ENCODE data around the gene POLRMT.
A peak's percentile ranks its signal among the peaks of the same experiment; 100 is the strongest.
"Not testable (repeated sequence)": the region's sequence is repeated elsewhere in the genome, so short reads cannot be mapped to it uniquely, and the experiment has no call there.

Gene POLRMT

GRCh38 chr19:633068-633785, at the start of gene POLRMT:
Gene POLRMT, minus strand, starts transcription at chr19:633537. Its CDS starts 25 bp downstream, at chr19:633512.
- DNase-seq, result peak; percentile 98 to 99

GRCh38 chr19:682678-683320, 49.5 kb upstream of the POLRMT start:
- DNase-seq, result no peak

- no peak for DNase-seq
These were observed 48.0 kb upstream of the POLRMT start for GRCh38 chr19:681029-682019.

- peak; percentile 86 to 94 for DNase-seq
These were observed 47.1 kb upstream of the POLRMT start for GRCh38 chr19:680287-681028.

GRCh38 chr19:679418-680286, 46.3 kb upstream of the POLRMT start:
- DNase-seq, result peak in 1 of 2 experiments; percentile 35

- DNase-seq, result no peak
These were observed 45.6 kb upstream of the POLRMT start for GRCh38 chr19:678791-679388.

- no peak for DNase-seq
These were observed 44.5 kb upstream of the POLRMT start for GRCh38 chr19:677601-678436.

- no peak for DNase-seq
These were observed 43.9 kb upstream of the POLRMT start for GRCh38 chr19:677201-677600.

- DNase-seq, result no peak
These were observed 43.2 kb upstream of the POLRMT start, which contains the start of gene FSTL3 for GRCh38 chr19:676339-677105. Gene FSTL3, plus strand, starts transcription at chr19:676392. Its CDS starts 32 bp downstream, at chr19:676424.

GRCh38 chr19:676007-676338, 42.6 kb upstream of the POLRMT start:
- no peak for DNase-seq

GRCh38 chr19:674282-675151, 41.2 kb upstream of the POLRMT start:
- no peak for DNase-seq

GRCh38 chr19:670609-671075, 37.3 kb upstream of the POLRMT start:
- DNase-seq, result no peak

- not testable (repeated sequence) for DNase-seq
These were observed 35.5 kb upstream of the POLRMT start for GRCh38 chr19:668675-669434.

- DNase-seq, result not testable (repeated sequence)
These were observed 33.7 kb upstream of the POLRMT start for GRCh38 chr19:666985-667573.

- peak; percentile 59 to 83 for DNase-seq
These were observed 31.6 kb upstream of the POLRMT start for GRCh38 chr19:664913-665443.

- no peak for DNase-seq
These were observed 30.4 kb upstream of the POLRMT start for GRCh38 chr19:663682-664117.

Data from NCI-H524 (cell line).